HL-60 (cell line): ENCODE results near the gene MNS1.
"Not testable (repeated sequence)": the region's sequence is repeated elsewhere in the genome, so short reads cannot be mapped to it uniquely, and the experiment has no call there.

Experiments
- DNase-seq, 2 experiments: peaks; one replicate each; pipeline ENCODE4 v3.0.0-alpha.2; 2010 to 2020; ENCODE audit warnings: low read depth in 1 of 2, low spot score in 1 of 2
- H3K27ac ChIP-seq: fragments of 250-450 bp; sonication (Bioruptor Pico); replicated peaks from 2 replicates; pipeline ENCODE4 v1.5.1; 2020; ENCODE audit warnings: mild to moderate bottlenecking, moderate library complexity
- H3K27me3 ChIP-seq: fragments of 250-450 bp; sonication (Bioruptor Pico); 2 replicates; pipeline ENCODE4 v1.5.1; 2021; ENCODE audit warnings: mild to moderate bottlenecking, moderate library complexity; ENCODE audit not compliant: insufficient read depth, poor library complexity, severe bottlenecking
- H3K4me3 ChIP-seq: replicated peaks from 2 replicates; pipeline ENCODE4 v1.5.1; 2011; ENCODE audit warnings: mild to moderate bottlenecking, control low read depth, low read length; ENCODE audit not compliant: insufficient read depth
- GABPA ChIP-seq: IDR thresholded peaks from 2 replicates; pipeline ENCODE4 v1.6.1; 2012; ENCODE audit warnings: low read depth
- POLR2AphosphoS5 ChIP-seq: IDR thresholded peaks from 2 replicates; pipeline ENCODE4 v1.6.1; 2012; ENCODE audit warnings: low read depth
- SPI1 ChIP-seq: IDR thresholded peaks from 2 replicates; pipeline ENCODE4 v1.6.1; 2012; ENCODE audit warnings: low read depth, mild to moderate bottlenecking, borderline replicate concordance
- TF ChIP-seq, protein P1 (sequence below): IDR thresholded peaks from one replicate; pipeline ENCODE4 v1.5.1; 2011; ENCODE audit warnings: low read length, control low read depth, inconsistent platforms; ENCODE audit not compliant: insufficient read depth
- TF ChIP-seq, protein P2 (sequence below): IDR thresholded peaks from 2 replicates; pipeline ENCODE4 v1.6.1; 2012; ENCODE audit warnings: low read depth; ENCODE audit not compliant: insufficient replicate concordance

MNS1 gene

DNA sequence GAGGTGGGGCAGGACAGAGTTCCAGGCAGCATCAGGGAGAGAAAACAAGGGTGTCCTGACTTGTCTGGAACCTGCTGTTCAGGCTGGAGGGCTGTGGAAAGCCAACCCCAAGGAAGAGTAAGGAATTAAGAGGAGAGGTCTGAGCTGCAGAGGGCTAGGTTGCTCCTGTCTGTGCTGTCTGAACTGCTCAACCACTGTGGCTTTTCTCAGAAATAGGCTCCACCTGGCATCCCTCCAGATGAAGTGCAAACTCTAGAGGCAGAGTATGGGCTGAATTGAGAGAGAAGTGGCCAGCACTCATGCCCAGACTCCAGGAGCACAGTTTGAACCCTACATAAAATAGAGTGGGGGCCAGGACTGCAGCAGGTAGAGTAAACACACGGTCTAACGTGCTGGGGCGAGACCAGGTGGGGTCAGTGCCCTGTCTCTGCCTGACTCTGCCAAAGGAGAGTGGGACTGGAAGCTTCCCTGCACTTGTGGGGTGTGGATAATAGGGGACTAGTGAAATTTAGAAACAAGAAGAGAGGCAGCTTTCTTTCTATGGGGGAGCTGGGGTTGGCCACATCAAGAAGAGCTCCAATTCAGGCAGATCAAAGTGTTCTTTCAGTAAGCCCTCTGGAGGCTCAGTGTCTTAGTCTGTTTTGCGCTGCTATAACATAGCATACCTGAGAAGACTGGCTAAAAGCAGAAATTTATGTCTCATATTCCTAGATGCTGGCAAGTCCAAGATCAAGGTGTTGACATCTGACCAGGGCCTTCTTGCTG, 28.0 kb upstream of the MNS1 start:
- Histone ChIP-seq H3K27me3 (no peaks in the 10 kb centered on the region), H3K4me3 (no peak overlapping the region), H3K27ac (no peak overlapping the region)
- DNase-seq: no peak
- TF ChIP-seq SPI1 (no peak), GABPA (no peak), POLR2AphosphoS5 (no peak)
- TF ChIP-seq, protein P1, sequence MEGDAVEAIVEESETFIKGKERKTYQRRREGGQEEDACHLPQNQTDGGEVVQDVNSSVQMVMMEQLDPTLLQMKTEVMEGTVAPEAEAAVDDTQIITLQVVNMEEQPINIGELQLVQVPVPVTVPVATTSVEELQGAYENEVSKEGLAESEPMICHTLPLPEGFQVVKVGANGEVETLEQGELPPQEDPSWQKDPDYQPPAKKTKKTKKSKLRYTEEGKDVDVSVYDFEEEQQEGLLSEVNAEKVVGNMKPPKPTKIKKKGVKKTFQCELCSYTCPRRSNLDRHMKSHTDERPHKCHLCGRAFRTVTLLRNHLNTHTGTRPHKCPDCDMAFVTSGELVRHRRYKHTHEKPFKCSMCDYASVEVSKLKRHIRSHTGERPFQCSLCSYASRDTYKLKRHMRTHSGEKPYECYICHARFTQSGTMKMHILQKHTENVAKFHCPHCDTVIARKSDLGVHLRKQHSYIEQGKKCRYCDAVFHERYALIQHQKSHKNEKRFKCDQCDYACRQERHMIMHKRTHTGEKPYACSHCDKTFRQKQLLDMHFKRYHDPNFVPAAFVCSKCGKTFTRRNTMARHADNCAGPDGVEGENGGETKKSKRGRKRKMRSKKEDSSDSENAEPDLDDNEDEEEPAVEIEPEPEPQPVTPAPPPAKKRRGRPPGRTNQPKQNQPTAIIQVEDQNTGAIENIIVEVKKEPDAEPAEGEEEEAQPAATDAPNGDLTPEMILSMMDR: no peak
- TF ChIP-seq, protein P2, sequence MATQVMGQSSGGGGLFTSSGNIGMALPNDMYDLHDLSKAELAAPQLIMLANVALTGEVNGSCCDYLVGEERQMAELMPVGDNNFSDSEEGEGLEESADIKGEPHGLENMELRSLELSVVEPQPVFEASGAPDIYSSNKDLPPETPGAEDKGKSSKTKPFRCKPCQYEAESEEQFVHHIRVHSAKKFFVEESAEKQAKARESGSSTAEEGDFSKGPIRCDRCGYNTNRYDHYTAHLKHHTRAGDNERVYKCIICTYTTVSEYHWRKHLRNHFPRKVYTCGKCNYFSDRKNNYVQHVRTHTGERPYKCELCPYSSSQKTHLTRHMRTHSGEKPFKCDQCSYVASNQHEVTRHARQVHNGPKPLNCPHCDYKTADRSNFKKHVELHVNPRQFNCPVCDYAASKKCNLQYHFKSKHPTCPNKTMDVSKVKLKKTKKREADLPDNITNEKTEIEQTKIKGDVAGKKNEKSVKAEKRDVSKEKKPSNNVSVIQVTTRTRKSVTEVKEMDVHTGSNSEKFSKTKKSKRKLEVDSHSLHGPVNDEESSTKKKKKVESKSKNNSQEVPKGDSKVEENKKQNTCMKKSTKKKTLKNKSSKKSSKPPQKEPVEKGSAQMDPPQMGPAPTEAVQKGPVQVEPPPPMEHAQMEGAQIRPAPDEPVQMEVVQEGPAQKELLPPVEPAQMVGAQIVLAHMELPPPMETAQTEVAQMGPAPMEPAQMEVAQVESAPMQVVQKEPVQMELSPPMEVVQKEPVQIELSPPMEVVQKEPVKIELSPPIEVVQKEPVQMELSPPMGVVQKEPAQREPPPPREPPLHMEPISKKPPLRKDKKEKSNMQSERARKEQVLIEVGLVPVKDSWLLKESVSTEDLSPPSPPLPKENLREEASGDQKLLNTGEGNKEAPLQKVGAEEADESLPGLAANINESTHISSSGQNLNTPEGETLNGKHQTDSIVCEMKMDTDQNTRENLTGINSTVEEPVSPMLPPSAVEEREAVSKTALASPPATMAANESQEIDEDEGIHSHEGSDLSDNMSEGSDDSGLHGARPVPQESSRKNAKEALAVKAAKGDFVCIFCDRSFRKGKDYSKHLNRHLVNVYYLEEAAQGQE: no peak

- no peak for DNase-seq
- Histone ChIP-seq H3K27ac (no peak overlapping the region), H3K4me3 (no peak overlapping the region)
Measured at GRCh38 chr15:56492236-56492635, 27.3 kb upstream of the MNS1 start.

DNA sequence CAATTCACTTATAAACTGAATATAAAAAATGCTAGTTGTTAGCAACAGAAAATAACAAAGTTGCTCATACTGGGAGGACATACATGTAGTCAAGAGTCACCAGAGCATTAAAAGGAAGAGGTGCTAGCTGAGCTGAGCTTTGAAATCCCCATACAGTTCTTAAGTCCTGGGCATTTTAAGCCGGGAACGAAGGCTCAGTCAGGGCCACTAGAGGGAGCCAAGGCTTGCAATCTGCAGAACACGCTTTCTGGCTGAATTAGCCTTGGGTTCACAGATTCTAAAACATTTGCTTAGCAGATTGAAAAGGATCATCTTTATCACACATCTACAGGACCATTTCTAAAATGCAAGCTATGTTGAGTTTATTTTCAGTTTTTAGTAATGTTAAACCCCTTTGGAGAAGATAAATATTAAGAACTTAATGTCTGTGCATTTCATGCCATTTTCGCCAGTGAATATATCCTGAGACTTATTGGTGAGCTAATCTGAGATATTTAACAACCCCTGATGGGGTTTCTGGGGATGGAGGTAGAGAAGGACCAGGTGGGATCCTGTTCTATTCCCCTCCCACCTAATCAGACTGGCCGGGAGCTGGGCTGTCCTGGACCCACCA, 26.3 kb upstream of the MNS1 start:
- no peaks in the 10 kb centered on the region for H3K27me3 ChIP-seq
- no peak for TF ChIP-seq SPI1
- TF ChIP-seq, protein P1: peak; percentile 93
- peak; percentile 51 to 71 for DNase-seq
- H3K27ac ChIP-seq: no peak overlapping the region
- H3K4me3 ChIP-seq: no peak overlapping the region

More at GRCh38 chr15:56492236-56492635, 27.3 kb upstream of the MNS1 start:
- TF ChIP-seq GABPA: no peak
- TF ChIP-seq, protein P1: no peak
- no peak for TF ChIP-seq SPI1
- TF ChIP-seq POLR2AphosphoS5: no peak
- TF ChIP-seq, protein P2: no peak
- H3K27me3 ChIP-seq: no peaks in the 10 kb centered on the region

DNA sequence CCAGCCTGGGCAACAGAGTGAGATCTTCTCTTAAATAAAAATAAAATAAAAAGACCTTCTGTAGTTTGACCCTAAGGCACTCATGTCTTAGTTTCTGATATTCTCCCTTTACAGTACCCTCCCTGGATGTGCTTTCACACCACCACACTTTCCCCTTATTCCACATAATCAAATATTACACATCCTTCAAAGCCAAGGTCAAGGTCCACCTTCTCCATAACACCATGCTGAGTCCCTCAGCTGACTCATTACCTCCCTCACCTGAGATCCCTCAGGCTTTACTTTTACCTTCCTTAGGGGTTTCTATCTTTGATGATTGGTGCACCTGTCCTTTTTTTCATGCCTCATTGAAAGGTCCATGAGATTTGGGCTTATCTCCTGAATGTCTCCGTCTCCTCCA, 25.5 kb upstream of the MNS1 start:
- Histone ChIP-seq H3K27me3 (no peaks in the 10 kb centered on the region), H3K4me3 (no peak overlapping the region), H3K27ac (no peak overlapping the region)
- TF ChIP-seq POLR2AphosphoS5 (no peak), SPI1 (no peak), GABPA (no peak)
- TF ChIP-seq, protein P1: no peak
- TF ChIP-seq, protein P2: no peak
- DNase-seq: no peak

DNA sequence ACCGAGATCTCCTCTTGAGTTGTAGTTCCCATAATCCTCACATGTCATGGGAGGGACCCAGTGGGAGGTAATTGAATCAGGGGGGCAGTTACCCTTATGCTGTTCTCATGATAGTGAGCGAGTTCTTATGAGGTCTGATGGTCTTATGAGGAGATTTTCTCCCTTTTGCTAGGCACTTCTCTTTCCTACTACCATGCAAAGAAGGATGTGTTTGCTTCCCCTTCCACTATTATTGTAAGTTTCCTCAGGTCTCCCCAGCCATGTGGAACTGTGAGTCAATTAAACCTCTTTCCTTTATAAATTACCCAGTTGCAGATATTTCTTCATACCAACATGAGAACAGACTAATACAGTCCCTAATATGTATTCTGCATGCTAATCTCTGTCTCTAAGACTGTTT, 21.3 kb upstream of the MNS1 start:
- DNase-seq, H3K27me3 ChIP-seq, H3K27ac ChIP-seq: not testable (repeated sequence)

More for the DNA sequence above, 21.3 kb upstream of the MNS1 start:
- H3K4me3 ChIP-seq: not testable (repeated sequence)
